ENCODE measurements around the gene SYDE2. TPM values are rescaled to one million over a fixed set of nuclear protein-coding genes. Genes with fewer than 3 reads are reported as not detected.

Gene SYDE2
- total RNA-seq, 3 donors from 2014 or later (not counting 1 experiment from before 2014, with no cell fraction given), result 0.11 to 0.35 TPM; not detected in 1

GRCh38 chr1:85153149-85153891 lies 47.5 kb downstream of the SYDE2 start:
- H3K4me1 Mint-ChIP-seq, result no peaks in the 10 kb centered on the region
- H3K9me3 Mint-ChIP-seq, result no peaks in the 10 kb centered on the region
- no peaks in the 10 kb centered on the region for H3K27me3 ChIP-seq (ENCODE audit: control insufficient read depth, insufficient read depth, low read length)
- no peaks in the 10 kb centered on the region for H3K36me3 ChIP-seq (ENCODE audit: control insufficient read depth, insufficient read depth, low read length)
- intact Hi-C loops (cut with micrococcal nuclease), result no loop called here
- DNase-seq, result no peak
- no peaks in the 10 kb centered on the region for H3K9me3 ChIP-seq (ENCODE audit: control insufficient read depth, insufficient read depth, low read length)
- no peaks in the 10 kb centered on the region for H3K4me1 ChIP-seq (ENCODE audit: control insufficient read depth, insufficient read depth, low read length)
- H3K27ac Mint-ChIP-seq, result no peak overlapping the region
- H3K36me3 Mint-ChIP-seq, result no peaks in the 10 kb centered on the region
- H3K27me3 Mint-ChIP-seq (ENCODE audit: low read depth in 2 of 2), result peaks cover 8 to 10% of the 10 kb centered on the region in 2 donors
- H3K4me3 ChIP-seq (ENCODE audit: low read length), result no peak overlapping the region
- WGBS (ENCODE audit: insufficient coverage), result 47% methylated on average over 3 of the region's 4 CpGs
- TF ChIP-seq CTCF (IDR thresholded peaks at IDR 0.05), result no peak
- H3K27ac ChIP-seq (ENCODE audit: low read length), result no peak overlapping the region
- no peak for ATAC-seq
- H3K4me3 Mint-ChIP-seq, result no peak overlapping the region

GRCh38 chr1:85151446-85151845 lies 49.4 kb downstream of the SYDE2 start:
- Mint-ChIP-seq H3K4me3 (no peak overlapping the region), H3K4me1 (no peaks in the 10 kb centered on the region), H3K9me3 (no peaks in the 10 kb centered on the region), H3K36me3 (no peaks in the 10 kb centered on the region), H3K27me3 (ENCODE audit: low read depth in 2 of 2) (peaks cover 8 to 10% of the 10 kb centered on the region in 2 donors), H3K27ac (no peak overlapping the region)
- Histone ChIP-seq H3K4me3 (ENCODE audit: low read length) (no peak overlapping the region), H3K4me1 (ENCODE audit: control insufficient read depth, insufficient read depth, low read length) (no peaks in the 10 kb centered on the region), H3K36me3 (ENCODE audit: control insufficient read depth, insufficient read depth, low read length) (no peaks in the 10 kb centered on the region), H3K27me3 (ENCODE audit: control insufficient read depth, insufficient read depth, low read length) (no peaks in the 10 kb centered on the region), H3K9me3 (ENCODE audit: control insufficient read depth, insufficient read depth, low read length) (no peaks in the 10 kb centered on the region), H3K27ac (ENCODE audit: low read length) (no peak overlapping the region)
- 78% methylated on average over 4 of the region's 4 CpGs for WGBS (ENCODE audit: insufficient coverage)
- TF ChIP-seq CTCF (IDR thresholded peaks at IDR 0.05), result no peak
- ATAC-seq, result no peak
- no peak for DNase-seq
- intact Hi-C loops (cut with micrococcal nuclease), result no loop called here

GRCh38 chr1:85149805-85150204 lies 51.0 kb downstream of the SYDE2 start:
- TF ChIP-seq CTCF (IDR thresholded peaks at IDR 0.05), result no peak
- DNase-seq (no peak), ATAC-seq (no peak)
- Mint-ChIP-seq H3K4me1 (no peaks in the 10 kb centered on the region), H3K36me3 (no peaks in the 10 kb centered on the region), H3K4me3 (no peak overlapping the region), H3K9me3 (no peaks in the 10 kb centered on the region), H3K27me3 (ENCODE audit: low read depth in 2 of 2) (peaks cover 5% of the 10 kb centered on the region in 2 donors), H3K27ac (no peak overlapping the region)
- Histone ChIP-seq H3K4me1 (ENCODE audit: control insufficient read depth, insufficient read depth, low read length) (no peaks in the 10 kb centered on the region), H3K9me3 (ENCODE audit: control insufficient read depth, insufficient read depth, low read length) (no peaks in the 10 kb centered on the region), H3K27ac (ENCODE audit: low read length) (no peak overlapping the region), H3K27me3 (ENCODE audit: control insufficient read depth, insufficient read depth, low read length) (no peaks in the 10 kb centered on the region), H3K4me3 (ENCODE audit: low read length) (no peak overlapping the region), H3K36me3 (ENCODE audit: control insufficient read depth, insufficient read depth, low read length) (no peaks in the 10 kb centered on the region)
- intact Hi-C loops (cut with micrococcal nuclease), result no loop called here
- WGBS (ENCODE audit: insufficient coverage), result 40% methylated on average over 1 of the region's 2 CpGs
